HepG2 (cell line): ENCODE results near the gene SURF2. TPM values are rescaled to one million over a fixed set of nuclear protein-coding genes. Genes with fewer than 3 reads are reported as not detected.

ENCODE experiments used
- FOSL1 ChIP-seq: sonication (generic); formaldehyde crosslinking; IDR thresholded peaks from 2 replicates; pipeline ENCODE4 v1.9.0; 2021; ENCODE audit warnings: missing genetic modification reagents, borderline replicate concordance
- HDAC1 ChIP-seq: sonication (generic); formaldehyde crosslinking; IDR thresholded peaks from 2 replicates; pipeline ENCODE4 v1.5.1; 2020; ENCODE audit warnings: mild to moderate bottlenecking, missing genetic modification reagents
- HES4 ChIP-seq: sonication (generic); formaldehyde crosslinking; IDR thresholded peaks from 2 replicates; pipeline ENCODE4 v1.9.0; 2021; ENCODE audit warnings: mild to moderate bottlenecking, missing genetic modification reagents, borderline replicate concordance
- HOXA9 ChIP-seq: sonication (generic); formaldehyde crosslinking; IDR thresholded peaks from 2 replicates; pipeline ENCODE4 v1.8.1; 2022; ENCODE audit warnings: missing genetic modification reagents, mild to moderate bottlenecking, moderate library complexity, borderline replicate concordance
- SP140L ChIP-seq: sonication (generic); formaldehyde crosslinking; IDR thresholded peaks from 2 replicates; pipeline ENCODE4 v1.4.0; 2020; ENCODE audit warnings: missing genetic modification reagents, borderline replicate concordance
- TEAD3 ChIP-seq: optimal IDR thresholded peaks from 2 replicates; pipeline ENCODE3; 2016; ENCODE audit warnings: borderline replicate concordance
- ZEB1 ChIP-seq: IDR thresholded peaks from 2 replicates; pipeline ENCODE4 v1.6.1; 2012; ENCODE audit warnings: mild to moderate bottlenecking, low read depth, inconsistent platforms; ENCODE audit not compliant: insufficient replicate concordance
- ZFP36 ChIP-seq: fragments of 150-350 bp; IDR thresholded peaks from 2 replicates; pipeline ENCODE4 v1.6.1; 2018; ENCODE audit warnings: borderline replicate concordance, low read length, low read depth; ENCODE audit not compliant: partially characterized antibody
- ZMAT3 ChIP-seq: sonication (generic); formaldehyde crosslinking; conservative IDR thresholded peaks from 2 replicates; pipeline ENCODE4 v1.7.0; 2021; ENCODE audit warnings: missing genetic modification reagents
- ZNF232 ChIP-seq: sonication (generic); formaldehyde crosslinking; IDR thresholded peaks from 2 replicates; pipeline ENCODE4 v1.4.0; 2020; ENCODE audit warnings: missing genetic modification reagents, borderline replicate concordance
- ZNF235 ChIP-seq: sonication (generic); formaldehyde crosslinking; IDR thresholded peaks from 2 replicates; pipeline ENCODE4 v1.8.1; 2023; ENCODE audit warnings: mild to moderate bottlenecking, missing genetic modification reagents, borderline replicate concordance
- ZNF263 ChIP-seq: sonication (generic); formaldehyde crosslinking; IDR thresholded peaks from 2 replicates; pipeline ENCODE4 v1.4.0; 2020; ENCODE audit warnings: missing genetic modification reagents
- ZNF501 ChIP-seq: sonication (generic); formaldehyde crosslinking; IDR thresholded peaks from 2 replicates; pipeline ENCODE4 v1.5.1; 2020; ENCODE audit warnings: mild to moderate bottlenecking, moderate library complexity, missing genetic modification reagents
- ZNF557 ChIP-seq: sonication (generic); formaldehyde crosslinking; IDR thresholded peaks from 2 replicates; pipeline ENCODE4 v1.4.0; 2020; ENCODE audit warnings: missing genetic modification reagents
- ZNF605 ChIP-seq: sonication (generic); formaldehyde crosslinking; IDR thresholded peaks from 2 replicates; pipeline ENCODE4 v1.8.0; 2022; ENCODE audit warnings: mild to moderate bottlenecking, missing genetic modification reagents
- ZNF629 ChIP-seq: sonication (generic); formaldehyde crosslinking; conservative IDR thresholded peaks from 2 replicates; pipeline ENCODE4 v1.5.0; 2020; ENCODE audit warnings: missing genetic modification reagents
- ZSCAN9 ChIP-seq: IDR thresholded peaks from 2 replicates; pipeline ENCODE4 v1.6.1; 2016; ENCODE audit warnings: borderline replicate concordance
- polyA plus RNA-seq, 8 experiments: library from polyadenylated mRNA; depleted of rRNA in 3 of 8; stranded (reverse) in 7 of 8; unstranded in 1 of 8; fragments of >200 nt; fragmentation: Illumina TruSeq in 4 of 8; extraction: Trizol in 4 of 8; gene quantifications; 2 replicates each; pipeline versions ENCODE4 v1.2.1 to v1.2.3, GENCODE V29; 2011 to 2016; ENCODE audit warnings: low read depth in 4 of 8, missing spikeins in 1 of 8, mixed read lengths in 1 of 8; ENCODE audit not compliant: insufficient read depth in 1 of 8
- total RNA-seq, 5 experiments: library from RNA; depleted of rRNA; stranded (reverse); fragments of >200 nt; fragmentation: Illumina TruSeq; extraction: Trizol; gene quantifications; 2 replicates each; pipeline ENCODE4 v1.2.3, GENCODE V29; 2016; ENCODE audit warnings: low read depth in 1 of 5
- TF ChIP-seq, protein P1 (sequence below): IDR thresholded peaks from 2 replicates; pipeline ENCODE4 v1.6.1; 2016; ENCODE audit warnings: missing biosample characterization, missing genetic modification reagents, low read depth
- TF ChIP-seq, protein P2 (sequence below): sonication (generic); formaldehyde crosslinking; IDR thresholded peaks from 2 replicates; pipeline ENCODE4 v1.5.1; 2020; ENCODE audit warnings: missing genetic modification reagents, mild to moderate bottlenecking, borderline replicate concordance
- TF ChIP-seq, protein P3 (sequence below): sonication (generic); formaldehyde crosslinking; IDR thresholded peaks from 2 replicates; pipeline ENCODE4 v1.4.0; 2020; ENCODE audit warnings: missing genetic modification reagents
- TF ChIP-seq, protein P4 (sequence below): sonication (generic); formaldehyde crosslinking; IDR thresholded peaks from 2 replicates; pipeline ENCODE4 v1.4.0; 2020; ENCODE audit warnings: mild to moderate bottlenecking, missing genetic modification reagents, borderline replicate concordance

The SURF2 gene
- total and polyA plus RNA-seq, 2 of the 13 experiments (the other 11 are each of a cell fraction or from before 2014, with no cell fraction given) = 6.3 to 13.6 TPM

DNA sequence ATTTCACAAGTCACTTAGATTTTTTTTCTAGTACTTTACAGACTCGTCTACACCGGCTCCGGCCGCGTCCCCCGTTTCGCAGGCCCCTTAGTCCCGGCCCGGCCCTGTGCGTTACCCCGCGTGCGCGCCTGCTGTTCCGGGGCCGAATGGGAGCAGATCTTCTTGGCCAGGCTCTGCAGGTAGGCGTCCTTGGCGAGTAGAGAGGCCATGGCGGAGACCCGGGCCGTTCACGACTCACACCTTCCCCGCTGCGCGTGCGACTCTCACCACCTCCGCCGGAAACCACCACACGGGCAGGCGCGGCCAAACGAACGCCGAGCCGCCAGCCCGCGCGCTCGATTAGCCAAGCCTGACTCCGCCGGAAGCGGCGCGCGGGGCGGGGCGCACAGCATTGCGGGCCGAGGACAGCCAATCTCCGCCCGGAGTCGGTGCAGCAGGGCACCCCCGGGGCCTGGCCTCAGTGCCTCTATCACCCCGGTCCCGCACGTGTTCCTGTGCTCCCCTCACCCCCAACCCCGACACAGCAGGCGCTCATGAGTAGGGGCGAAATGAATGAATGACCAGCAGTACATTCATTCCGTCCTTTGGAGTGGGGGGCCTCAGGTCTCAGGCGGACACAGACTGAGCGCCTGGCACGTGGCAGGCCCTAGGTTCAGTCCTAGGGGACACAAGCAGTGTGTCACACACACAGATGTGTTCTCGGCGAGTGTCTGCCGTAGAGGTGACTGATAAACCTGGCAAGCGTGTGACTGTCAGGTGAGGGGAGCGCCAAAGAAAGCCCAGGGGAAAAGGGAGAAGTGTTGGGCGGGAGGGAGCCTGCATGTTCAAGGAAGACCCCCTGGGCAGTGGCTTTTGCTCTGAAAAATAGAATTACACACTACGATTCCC is 20.2 kb upstream of the SURF2 start, which contains the start of gene SURF6 (continued):
- TF ChIP-seq TEAD3 (CRISPR knock-in tag) (peak; percentile 87), ZSCAN9 (CRISPR knock-in tag) (peak; percentile 82; the same call in 1 of the 2 replicates), ZNF263 (CRISPR knock-in tag) (0 out of 2 replicates have a peak, but pooled peaks have one; percentile 50), FOSL1 (no peak), HES4 (CRISPR knock-in tag) (no peak; the same call in 1 of the 2 replicates), ZNF557 (no peak), ZNF629 (CRISPR knock-in tag) (no peak), HDAC1 (CRISPR knock-in tag) (peak; percentile 98), ZEB1 (no peak), ZMAT3 (CRISPR knock-in tag) (peak; percentile 52; the same call in 1 of the 2 replicates), SP140L (CRISPR knock-in tag) (no peak), ZNF501 (CRISPR knock-in tag) (peak; percentile 98), ZFP36 (no peak), ZNF232 (CRISPR knock-in tag) (peak; percentile 39; the same call in 1 of the 2 replicates), ZNF605 (CRISPR knock-in tag) (peak; percentile 97), ZNF235 (peak; percentile 64; the same call in 1 of the 2 replicates), HOXA9 (0 out of 2 replicates have a peak, but pooled peaks have one; percentile 26)
- TF ChIP-seq, protein P1, sequence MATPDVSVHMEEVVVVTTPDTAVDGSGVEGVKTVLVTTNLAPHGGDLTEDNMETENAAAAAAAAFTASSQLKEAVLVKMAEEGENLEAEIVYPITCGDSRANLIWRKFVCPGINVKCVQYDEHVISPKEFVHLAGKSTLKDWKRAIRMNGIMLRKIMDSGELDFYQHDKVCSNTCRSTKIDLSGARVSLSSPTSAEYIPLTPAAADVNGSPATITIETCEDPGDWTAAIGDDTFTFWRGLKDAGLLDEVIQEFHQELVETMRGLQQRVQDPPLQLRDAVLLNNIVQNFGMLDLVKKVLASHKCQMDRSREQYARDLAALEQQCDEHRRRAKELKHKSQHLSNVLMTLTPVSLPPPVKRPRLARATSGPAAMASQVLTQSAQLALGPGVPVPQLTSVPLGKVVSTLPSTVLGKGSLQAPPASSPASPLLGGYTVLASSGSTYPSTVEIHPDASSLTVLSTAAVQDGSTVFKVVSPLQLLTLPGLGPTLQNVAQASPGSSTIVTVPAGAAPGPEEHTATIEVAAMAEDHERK = peak; percentile 78
- TF ChIP-seq, protein P2, sequence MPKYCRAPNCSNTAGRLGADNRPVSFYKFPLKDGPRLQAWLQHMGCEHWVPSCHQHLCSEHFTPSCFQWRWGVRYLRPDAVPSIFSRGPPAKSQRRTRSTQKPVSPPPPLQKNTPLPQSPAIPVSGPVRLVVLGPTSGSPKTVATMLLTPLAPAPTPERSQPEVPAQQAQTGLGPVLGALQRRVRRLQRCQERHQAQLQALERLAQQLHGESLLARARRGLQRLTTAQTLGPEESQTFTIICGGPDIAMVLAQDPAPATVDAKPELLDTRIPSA (CRISPR knock-in tag) = peak; percentile 47; the same call in 1 of the 2 replicates
- TF ChIP-seq, protein P3, sequence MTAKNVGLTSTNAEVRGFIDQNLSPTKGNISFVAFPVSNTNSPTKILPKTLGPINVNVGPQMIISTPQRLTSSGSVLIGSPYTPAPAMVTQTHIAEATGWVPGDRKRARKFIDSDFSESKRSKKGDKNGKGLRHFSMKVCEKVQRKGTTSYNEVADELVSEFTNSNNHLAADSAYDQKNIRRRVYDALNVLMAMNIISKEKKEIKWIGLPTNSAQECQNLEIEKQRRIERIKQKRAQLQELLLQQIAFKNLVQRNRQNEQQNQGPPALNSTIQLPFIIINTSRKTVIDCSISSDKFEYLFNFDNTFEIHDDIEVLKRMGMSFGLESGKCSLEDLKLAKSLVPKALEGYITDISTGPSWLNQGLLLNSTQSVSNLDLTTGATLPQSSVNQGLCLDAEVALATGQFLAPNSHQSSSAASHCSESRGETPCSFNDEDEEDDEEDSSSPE (CRISPR knock-in tag) = peak; percentile 83
- TF ChIP-seq, protein P4, sequence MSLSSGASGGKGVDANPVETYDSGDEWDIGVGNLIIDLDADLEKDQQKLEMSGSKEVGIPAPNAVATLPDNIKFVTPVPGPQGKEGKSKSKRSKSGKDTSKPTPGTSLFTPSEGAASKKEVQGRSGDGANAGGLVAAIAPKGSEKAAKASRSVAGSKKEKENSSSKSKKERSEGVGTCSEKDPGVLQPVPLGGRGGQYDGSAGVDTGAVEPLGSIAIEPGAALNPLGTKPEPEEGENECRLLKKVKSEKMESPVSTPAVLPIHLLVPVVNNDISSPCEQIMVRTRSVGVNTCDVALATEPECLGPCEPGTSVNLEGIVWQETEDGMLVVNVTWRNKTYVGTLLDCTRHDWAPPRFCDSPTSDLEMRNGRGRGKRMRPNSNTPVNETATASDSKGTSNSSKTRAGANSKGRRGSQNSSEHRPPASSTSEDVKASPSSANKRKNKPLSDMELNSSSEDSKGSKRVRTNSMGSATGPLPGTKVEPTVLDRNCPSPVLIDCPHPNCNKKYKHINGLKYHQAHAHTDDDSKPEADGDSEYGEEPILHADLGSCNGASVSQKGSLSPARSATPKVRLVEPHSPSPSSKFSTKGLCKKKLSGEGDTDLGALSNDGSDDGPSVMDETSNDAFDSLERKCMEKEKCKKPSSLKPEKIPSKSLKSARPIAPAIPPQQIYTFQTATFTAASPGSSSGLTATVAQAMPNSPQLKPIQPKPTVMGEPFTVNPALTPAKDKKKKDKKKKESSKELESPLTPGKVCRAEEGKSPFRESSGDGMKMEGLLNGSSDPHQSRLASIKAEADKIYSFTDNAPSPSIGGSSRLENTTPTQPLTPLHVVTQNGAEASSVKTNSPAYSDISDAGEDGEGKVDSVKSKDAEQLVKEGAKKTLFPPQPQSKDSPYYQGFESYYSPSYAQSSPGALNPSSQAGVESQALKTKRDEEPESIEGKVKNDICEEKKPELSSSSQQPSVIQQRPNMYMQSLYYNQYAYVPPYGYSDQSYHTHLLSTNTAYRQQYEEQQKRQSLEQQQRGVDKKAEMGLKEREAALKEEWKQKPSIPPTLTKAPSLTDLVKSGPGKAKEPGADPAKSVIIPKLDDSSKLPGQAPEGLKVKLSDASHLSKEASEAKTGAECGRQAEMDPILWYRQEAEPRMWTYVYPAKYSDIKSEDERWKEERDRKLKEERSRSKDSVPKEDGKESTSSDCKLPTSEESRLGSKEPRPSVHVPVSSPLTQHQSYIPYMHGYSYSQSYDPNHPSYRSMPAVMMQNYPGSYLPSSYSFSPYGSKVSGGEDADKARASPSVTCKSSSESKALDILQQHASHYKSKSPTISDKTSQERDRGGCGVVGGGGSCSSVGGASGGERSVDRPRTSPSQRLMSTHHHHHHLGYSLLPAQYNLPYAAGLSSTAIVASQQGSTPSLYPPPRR = 0 out of 2 replicates have a peak, but pooled peaks have one; percentile 29
